HL-60 (cell line): Measurements from ENCODE around the gene WDR4.
"Not testable (repeated sequence)": the region's sequence is repeated elsewhere in the genome, so short reads cannot be mapped to it uniquely, and the experiment has no call there.

Experiments used
- POLR2AphosphoS5 ChIP-seq: IDR thresholded peaks from 2 replicates; pipeline ENCODE4 v1.6.1; 2012; ENCODE audit warnings: low read depth
- TF ChIP-seq, protein P1 (sequence below): IDR thresholded peaks from one replicate; pipeline ENCODE4 v1.5.1; 2011; ENCODE audit warnings: low read length, control low read depth, inconsistent platforms; ENCODE audit not compliant: insufficient read depth

DNA sequence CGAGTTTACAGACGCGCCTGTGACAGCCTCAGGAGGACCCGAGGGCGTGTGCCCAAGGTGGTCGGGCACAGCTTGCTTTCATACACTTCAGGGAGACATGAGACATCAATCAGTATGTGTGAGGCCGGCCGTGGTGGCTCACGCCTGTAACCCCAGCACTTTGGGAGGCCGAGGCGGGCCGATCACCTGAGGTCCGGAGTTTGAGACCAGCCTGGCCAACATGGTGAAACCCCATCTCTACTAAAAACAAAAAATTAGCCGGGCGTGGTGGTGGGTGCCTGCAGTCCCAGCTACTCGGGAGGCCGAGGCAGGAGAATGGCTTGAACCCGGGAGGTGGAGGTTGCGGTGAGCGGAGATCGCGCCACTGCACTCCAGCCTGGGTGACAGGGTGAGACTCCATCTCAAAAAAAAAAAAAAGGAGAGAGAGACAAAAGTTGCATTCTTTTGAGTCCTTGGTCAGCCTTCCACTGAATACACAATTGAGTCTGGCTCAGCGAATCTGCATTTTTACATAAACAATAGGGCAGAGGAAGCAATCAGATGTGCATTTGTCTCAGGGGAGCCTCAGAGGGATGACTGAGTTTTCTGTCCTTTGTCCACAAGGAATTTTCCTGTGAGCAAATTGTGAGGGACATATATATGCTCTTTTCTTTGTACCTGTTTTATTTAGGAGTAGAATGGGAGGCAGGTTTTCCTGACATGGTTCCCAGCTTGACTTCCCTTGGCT lies 48.3 kb upstream of the WDR4 start:
- TF ChIP-seq, protein P1, sequence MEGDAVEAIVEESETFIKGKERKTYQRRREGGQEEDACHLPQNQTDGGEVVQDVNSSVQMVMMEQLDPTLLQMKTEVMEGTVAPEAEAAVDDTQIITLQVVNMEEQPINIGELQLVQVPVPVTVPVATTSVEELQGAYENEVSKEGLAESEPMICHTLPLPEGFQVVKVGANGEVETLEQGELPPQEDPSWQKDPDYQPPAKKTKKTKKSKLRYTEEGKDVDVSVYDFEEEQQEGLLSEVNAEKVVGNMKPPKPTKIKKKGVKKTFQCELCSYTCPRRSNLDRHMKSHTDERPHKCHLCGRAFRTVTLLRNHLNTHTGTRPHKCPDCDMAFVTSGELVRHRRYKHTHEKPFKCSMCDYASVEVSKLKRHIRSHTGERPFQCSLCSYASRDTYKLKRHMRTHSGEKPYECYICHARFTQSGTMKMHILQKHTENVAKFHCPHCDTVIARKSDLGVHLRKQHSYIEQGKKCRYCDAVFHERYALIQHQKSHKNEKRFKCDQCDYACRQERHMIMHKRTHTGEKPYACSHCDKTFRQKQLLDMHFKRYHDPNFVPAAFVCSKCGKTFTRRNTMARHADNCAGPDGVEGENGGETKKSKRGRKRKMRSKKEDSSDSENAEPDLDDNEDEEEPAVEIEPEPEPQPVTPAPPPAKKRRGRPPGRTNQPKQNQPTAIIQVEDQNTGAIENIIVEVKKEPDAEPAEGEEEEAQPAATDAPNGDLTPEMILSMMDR = not testable (repeated sequence)
- not testable (repeated sequence) for TF ChIP-seq POLR2AphosphoS5
